K562 (cell line): ENCODE data around the gene TBC1D20. TPM values are rescaled to one million over a fixed set of nuclear protein-coding genes. Genes with fewer than 3 reads are reported as not detected.

ENCODE experiments used
- CBFA2T3 ChIP-seq: fragments of 450-650 bp; IDR thresholded peaks from 2 replicates; pipeline ENCODE4 v1.6.1; 2017
- ELF4 ChIP-seq: fragments of 450-650 bp; formaldehyde crosslinking; IDR thresholded peaks from 2 replicates; pipeline ENCODE4 v1.4.0; 2022; ENCODE audit warnings: missing genetic modification characterization
- HDAC2 ChIP-seq: fragments of 450-650 bp; IDR thresholded peaks from 2 replicates; pipeline ENCODE4 v1.6.1; 2016; ENCODE audit warnings: mild to moderate bottlenecking
- HMGXB4 ChIP-seq: sonication (generic); formaldehyde crosslinking; IDR thresholded peaks from 2 replicates; pipeline ENCODE4 v1.8.1; 2023; ENCODE audit warnings: mild to moderate bottlenecking, missing genetic modification reagents
- MAZ ChIP-seq, 2 experiments: fragments of 450-650 bp in 1 of 2; sonication (generic) in 1 of 2; formaldehyde crosslinking; IDR thresholded peaks in 1 of 2; conservative IDR thresholded peaks in 1 of 2; 2 replicates each; pipeline versions ENCODE4 v1.4.0 to v1.5.0; 2020; ENCODE audit warnings: mild to moderate bottlenecking in 1 of 2, missing genetic modification reagents in 1 of 2
- MEF2A ChIP-seq: IDR thresholded peaks from 2 replicates; pipeline ENCODE4 v1.6.1; 2011; ENCODE audit warnings: low read depth, mild to moderate bottlenecking, low read length, moderate library complexity; ENCODE audit not compliant: control insufficient read depth
- MGA ChIP-seq: fragments of 450-650 bp; IDR thresholded peaks from 2 replicates; pipeline ENCODE4 v1.6.1; 2016; ENCODE audit warnings: mild to moderate bottlenecking, moderate library complexity
- NFRKB ChIP-seq: fragments of 450-650 bp; IDR thresholded peaks from 2 replicates; pipeline ENCODE4 v1.6.1; 2016; ENCODE audit warnings: low read depth
- NUFIP1 ChIP-seq: fragments of 450-650 bp; IDR thresholded peaks from 2 replicates; pipeline ENCODE4 v1.6.1; 2018; ENCODE audit not compliant: partially characterized antibody
- PTBP1 ChIP-seq: fragments of 200-400 bp; formaldehyde crosslinking; IDR thresholded peaks from 2 replicates; pipeline ENCODE4 v1.6.1; 2017; ENCODE audit warnings: low read depth, low read length
- RBFOX2 ChIP-seq: fragments of 200-400 bp; formaldehyde crosslinking; IDR thresholded peaks from 2 replicates; pipeline ENCODE4 v1.6.1; 2017; ENCODE audit warnings: low read depth, mild to moderate bottlenecking, low read length, moderate library complexity
- RUNX1 ChIP-seq: sonication (generic); IDR thresholded peaks from 2 replicates; pipeline ENCODE4 v1.6.1; 2016; ENCODE audit warnings: antibody characterized with exemption, low read depth
- TBL1XR1 ChIP-seq, 2 experiments: IDR thresholded peaks; 2 replicates each; pipeline ENCODE4 v1.6.1; 2012; ENCODE audit warnings: improper control_type of control experiment in 2 of 2, low read length in 2 of 2, mild to moderate bottlenecking in 1 of 2
- ZNF12 ChIP-seq: sonication (generic); formaldehyde crosslinking; IDR thresholded peaks from 2 replicates; pipeline ENCODE4 v1.4.0; 2020; ENCODE audit warnings: mild to moderate bottlenecking, missing genetic modification reagents
- ZNF212 ChIP-seq: fragments of 450-650 bp; formaldehyde crosslinking; IDR thresholded peaks from 2 replicates; pipeline ENCODE4 v1.4.0; 2020; ENCODE audit warnings: mild to moderate bottlenecking
- ZNF224 ChIP-seq: sonication (generic); formaldehyde crosslinking; IDR thresholded peaks from 2 replicates; pipeline ENCODE4 v1.8.0; 2022; ENCODE audit warnings: mild to moderate bottlenecking, missing genetic modification reagents
- ZNF3 ChIP-seq: fragments of 250-450 bp; sonication (Bioruptor Pico); IDR thresholded peaks from 2 replicates; pipeline ENCODE4 v1.5.0; 2021; ENCODE audit warnings: mild to moderate bottlenecking, moderate library complexity
- ZNF436 ChIP-seq: fragments of 250-450, 450-650 bp; sonication (Bioruptor Pico); formaldehyde crosslinking; IDR thresholded peaks from 2 replicates; pipeline ENCODE4 v1.7.0; 2020; ENCODE audit warnings: mild to moderate bottlenecking
- polyA plus RNA-seq, 8 experiments: library from polyadenylated mRNA; depleted of rRNA in 4 of 8; stranded (reverse) in 5 of 8; unstranded in 3 of 8; fragments of >200 nt; fragmentation: Nextera tagmentation in 2 of 8; fragmentation: Illumina TruSeq in 1 of 8; extraction: Ambion mirVana in 2 of 8; extraction: Trizol in 1 of 8; gene quantifications; 2 replicates each; pipeline versions ENCODE4 v1.2.1 to v1.2.3, GENCODE V29; 2011 to 2014; ENCODE audit warnings: inconsistent platforms in 1 of 8, missing spikeins in 1 of 8
- total RNA-seq, 7 experiments: library from RNA; depleted of rRNA in 6 of 7; stranded (reverse); fragments of >200 nt in 6 of 7; fragmentation: Illumina TruSeq in 2 of 7; extraction: Trizol in 2 of 7; gene quantifications; 2 replicates each; pipeline versions ENCODE4 v1.2.1 to v1.2.3, GENCODE V29; 2011 to 2021; ENCODE audit warnings: low replicate concordance in 1 of 7

The TBC1D20 gene
- total and polyA plus RNA-seq, 9 of the 15 experiments (the other 6 are each of a cell fraction or from before 2014, with no cell fraction given), result 7.0 to 25.3 (median 15.1) TPM

DNA sequence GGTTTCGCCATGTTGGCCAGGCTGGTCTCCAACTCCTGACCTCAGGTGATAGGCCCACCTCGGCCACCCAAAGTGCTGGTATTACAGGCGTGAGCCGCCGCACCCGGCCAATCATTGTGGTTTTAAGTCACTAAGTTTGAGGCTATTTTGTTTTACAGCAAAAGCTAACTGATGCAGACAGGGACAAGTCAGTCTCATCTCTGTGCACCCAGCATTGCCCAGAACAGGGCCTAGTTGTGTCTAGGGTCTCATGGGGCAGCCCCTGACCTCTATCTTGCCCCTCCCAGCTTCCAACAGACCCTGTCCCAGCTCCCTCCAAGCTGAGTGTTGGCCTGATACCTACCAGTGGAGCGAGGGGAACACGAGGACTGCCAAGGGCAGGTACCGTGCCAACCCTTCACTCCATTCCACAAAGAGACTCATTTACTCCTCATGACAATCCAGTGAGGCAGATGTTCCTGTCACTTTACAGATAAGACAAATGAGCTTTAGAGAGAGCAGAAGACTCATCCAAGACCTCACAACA is 63.1 kb downstream of the TBC1D20 start (continued):
- TF ChIP-seq MGA, result peak; percentile 25; the same call in 1 of the 2 replicates
- no peak for TF ChIP-seq NUFIP1
- no peak for TF ChIP-seq NFRKB
- TF ChIP-seq ZNF12 (CRISPR knock-in tag), result peak; percentile 92
- TF ChIP-seq ZNF3 (CRISPR knock-in tag), result no peak
- no peak for TF ChIP-seq ZNF212 (CRISPR knock-in tag)
- TF ChIP-seq RUNX1, result no peak
- no peak for TF ChIP-seq HMGXB4 (CRISPR knock-in tag)
- no peak for TF ChIP-seq TBL1XR1 (IDR thresholded peaks at IDR 0.05; ENCODE audit: low read length in 2 of 2)
- no peak for TF ChIP-seq HDAC2
- no peak for TF ChIP-seq ELF4 (CRISPR knock-in tag)
- peak; percentile 45; the same call in 1 of the 2 replicates for TF ChIP-seq CBFA2T3
- no peak for TF ChIP-seq MEF2A
- no peak for TF ChIP-seq ZNF436 (CRISPR knock-in tag)
- no peak for TF ChIP-seq MAZ (CRISPR knock-in tag; conservative IDR thresholded peaks at IDR 0.05 in 1 of 2, IDR thresholded peaks at IDR 0.05 in 1 of 2)
- TF ChIP-seq ZNF224, result no peak
- TF ChIP-seq RBFOX2, result peak; percentile 48; the same call in 1 of the 2 replicates
- no peak for TF ChIP-seq PTBP1
